Thyroid gland (tissue), 4 donors: ENCODE measurements around the gene NGLY1.

Experiments
- POLR2A ChIP-seq, 2 donors: fragments of 450-650 bp; IDR thresholded peaks; one replicate each; pipeline ENCODE4 v1.6.1; 2017; ENCODE audit warnings: antibody characterized with exemption in 2 of 2, mild to moderate bottlenecking in 2 of 2, moderate library complexity in 1 of 2
- TF ChIP-seq, protein P1 (sequence below), 6 experiments: fragments of 200-600 bp in 3 of 6; fragments of 450-650 bp in 3 of 6; sonication (generic) in 3 of 6; IDR thresholded peaks; one replicate each; pipeline ENCODE4 v1.5.1; 2016 to 2019; ENCODE audit warnings: antibody characterized with exemption in 6 of 6, mild to moderate bottlenecking in 2 of 6, inconsistent platforms in 1 of 6, moderate library complexity in 1 of 6

DNA sequence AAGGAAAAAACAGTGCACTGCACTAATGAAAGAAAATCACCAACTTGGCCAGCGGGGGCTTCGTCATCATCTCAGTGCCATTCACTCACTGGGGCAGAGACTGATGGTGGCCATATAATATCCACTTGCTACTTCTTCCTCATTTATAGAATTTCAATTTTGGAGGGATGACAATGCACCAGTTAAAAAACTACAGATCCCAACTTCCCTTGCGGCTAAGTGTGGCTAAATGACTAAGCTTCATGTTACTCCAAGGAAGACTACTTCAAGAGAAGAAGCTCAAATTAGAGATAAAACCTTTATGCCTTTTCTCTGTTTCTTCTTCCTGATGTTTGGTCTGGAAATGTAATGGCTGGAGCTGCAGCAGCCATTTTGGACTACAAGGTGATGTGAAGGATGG, 38.8 kb downstream of the NGLY1 start:
- TF ChIP-seq, protein P1, sequence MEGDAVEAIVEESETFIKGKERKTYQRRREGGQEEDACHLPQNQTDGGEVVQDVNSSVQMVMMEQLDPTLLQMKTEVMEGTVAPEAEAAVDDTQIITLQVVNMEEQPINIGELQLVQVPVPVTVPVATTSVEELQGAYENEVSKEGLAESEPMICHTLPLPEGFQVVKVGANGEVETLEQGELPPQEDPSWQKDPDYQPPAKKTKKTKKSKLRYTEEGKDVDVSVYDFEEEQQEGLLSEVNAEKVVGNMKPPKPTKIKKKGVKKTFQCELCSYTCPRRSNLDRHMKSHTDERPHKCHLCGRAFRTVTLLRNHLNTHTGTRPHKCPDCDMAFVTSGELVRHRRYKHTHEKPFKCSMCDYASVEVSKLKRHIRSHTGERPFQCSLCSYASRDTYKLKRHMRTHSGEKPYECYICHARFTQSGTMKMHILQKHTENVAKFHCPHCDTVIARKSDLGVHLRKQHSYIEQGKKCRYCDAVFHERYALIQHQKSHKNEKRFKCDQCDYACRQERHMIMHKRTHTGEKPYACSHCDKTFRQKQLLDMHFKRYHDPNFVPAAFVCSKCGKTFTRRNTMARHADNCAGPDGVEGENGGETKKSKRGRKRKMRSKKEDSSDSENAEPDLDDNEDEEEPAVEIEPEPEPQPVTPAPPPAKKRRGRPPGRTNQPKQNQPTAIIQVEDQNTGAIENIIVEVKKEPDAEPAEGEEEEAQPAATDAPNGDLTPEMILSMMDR (IDR thresholded peaks at IDR 0.05), result no peak
- TF ChIP-seq POLR2A (IDR thresholded peaks at IDR 0.05), result no peak
